ENCODE data around the gene ABCE1. TPM values are rescaled to one million over a fixed set of nuclear protein-coding genes. Genes with fewer than 3 reads are reported as not detected.

Gene ABCE1
- total and polyA plus RNA-seq, 2 experiments from 2014 or later = 70.3 to 185 TPM

DNA sequence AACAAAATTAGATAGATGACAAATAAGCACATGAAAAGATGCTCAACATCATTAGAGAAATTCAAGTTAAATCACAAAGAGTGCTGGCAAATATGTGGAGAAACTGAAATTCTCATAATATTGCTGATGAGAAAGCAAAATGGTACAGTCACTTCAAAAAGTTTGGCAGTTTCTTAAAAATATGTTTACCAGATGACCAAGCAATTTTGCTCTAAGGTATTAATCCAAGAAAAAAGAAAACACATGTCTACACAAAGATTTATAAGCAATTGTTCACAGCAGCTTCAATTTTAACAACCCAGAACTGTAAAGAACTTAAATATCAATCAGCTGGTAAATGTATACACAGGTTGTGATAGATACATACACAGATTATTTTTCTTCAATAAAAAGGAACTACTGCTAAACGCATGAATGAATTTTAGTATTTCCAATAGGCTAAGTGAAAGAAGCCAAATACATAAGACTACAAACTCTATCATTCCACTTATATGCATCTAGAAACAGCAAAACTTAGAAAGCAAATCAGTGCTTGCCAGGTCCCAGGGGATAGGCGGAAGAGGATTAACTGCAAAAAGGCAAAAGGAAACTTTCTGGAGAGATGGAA, 70.6 kb downstream of the ABCE1 start:
- Mint-ChIP-seq H3K36me3 (ENCODE audit: low read depth) (peaks cover 41% of the 10 kb centered on the region), H3K4me1 (no peaks in the 10 kb centered on the region), H3K4me3 (no peak overlapping the region), H3K9me3 (no peaks in the 10 kb centered on the region), H3K27me3 (ENCODE audit: insufficient read depth, low read depth, poor library complexity) (no peaks in the 10 kb centered on the region), H3K27ac (no peak overlapping the region)
- H3K4me2 ChIP-seq = no peak overlapping the region
- no peak overlapping the region for H3K4me3 ChIP-seq
- peaks cover 24% of the 10 kb centered on the region for H4K20me1 ChIP-seq (replicated peaks; ENCODE audit: insufficient read depth)
- no peak overlapping the region for H3K27ac ChIP-seq (ENCODE audit: low read depth)
- H2AFZ ChIP-seq = no peak overlapping the region
- peaks cover 76% of the 10 kb centered on the region for H3K79me2 ChIP-seq (replicated peaks; ENCODE audit: insufficient read depth)
- no peaks in the 10 kb centered on the region for H3K4me1 ChIP-seq (ENCODE audit: insufficient read depth)
- ATAC-seq (no peak), DNase-seq (ENCODE audit: low spot score) (no peak)
- H3K27me3 ChIP-seq (ENCODE audit: insufficient read depth) = no peaks in the 10 kb centered on the region
- H3K36me3 ChIP-seq (ENCODE audit: insufficient read depth) = peaks cover 19% of the 10 kb centered on the region; the same call in 1 of the 2 replicates
- H3K9me2 ChIP-seq (ENCODE audit: insufficient read depth) = no peaks in the 10 kb centered on the region
- TF ChIP-seq EZH2 (IDR thresholded peaks at IDR 0.05; ENCODE audit: low read depth, unreplicated experiment) = no peak
- TF ChIP-seq NANOG (IDR thresholded peaks at IDR 0.05; ENCODE audit: borderline replicate concordance) = no peak
- no peak for TF ChIP-seq POLR2AphosphoS5 (IDR thresholded peaks at IDR 0.05; ENCODE audit: low read depth)
- TF ChIP-seq, protein P1, sequence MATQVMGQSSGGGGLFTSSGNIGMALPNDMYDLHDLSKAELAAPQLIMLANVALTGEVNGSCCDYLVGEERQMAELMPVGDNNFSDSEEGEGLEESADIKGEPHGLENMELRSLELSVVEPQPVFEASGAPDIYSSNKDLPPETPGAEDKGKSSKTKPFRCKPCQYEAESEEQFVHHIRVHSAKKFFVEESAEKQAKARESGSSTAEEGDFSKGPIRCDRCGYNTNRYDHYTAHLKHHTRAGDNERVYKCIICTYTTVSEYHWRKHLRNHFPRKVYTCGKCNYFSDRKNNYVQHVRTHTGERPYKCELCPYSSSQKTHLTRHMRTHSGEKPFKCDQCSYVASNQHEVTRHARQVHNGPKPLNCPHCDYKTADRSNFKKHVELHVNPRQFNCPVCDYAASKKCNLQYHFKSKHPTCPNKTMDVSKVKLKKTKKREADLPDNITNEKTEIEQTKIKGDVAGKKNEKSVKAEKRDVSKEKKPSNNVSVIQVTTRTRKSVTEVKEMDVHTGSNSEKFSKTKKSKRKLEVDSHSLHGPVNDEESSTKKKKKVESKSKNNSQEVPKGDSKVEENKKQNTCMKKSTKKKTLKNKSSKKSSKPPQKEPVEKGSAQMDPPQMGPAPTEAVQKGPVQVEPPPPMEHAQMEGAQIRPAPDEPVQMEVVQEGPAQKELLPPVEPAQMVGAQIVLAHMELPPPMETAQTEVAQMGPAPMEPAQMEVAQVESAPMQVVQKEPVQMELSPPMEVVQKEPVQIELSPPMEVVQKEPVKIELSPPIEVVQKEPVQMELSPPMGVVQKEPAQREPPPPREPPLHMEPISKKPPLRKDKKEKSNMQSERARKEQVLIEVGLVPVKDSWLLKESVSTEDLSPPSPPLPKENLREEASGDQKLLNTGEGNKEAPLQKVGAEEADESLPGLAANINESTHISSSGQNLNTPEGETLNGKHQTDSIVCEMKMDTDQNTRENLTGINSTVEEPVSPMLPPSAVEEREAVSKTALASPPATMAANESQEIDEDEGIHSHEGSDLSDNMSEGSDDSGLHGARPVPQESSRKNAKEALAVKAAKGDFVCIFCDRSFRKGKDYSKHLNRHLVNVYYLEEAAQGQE (IDR thresholded peaks at IDR 0.05; ENCODE audit: unreplicated experiment) = no peak
- TF ChIP-seq CREB1 (CRISPR knock-in tag; IDR thresholded peaks at IDR 0.05; ENCODE audit: low read depth) = no peak
- TF ChIP-seq ZNF331 (CRISPR knock-in tag; IDR thresholded peaks at IDR 0.05; ENCODE audit: low read depth) = no peak
- TF ChIP-seq, protein P2, sequence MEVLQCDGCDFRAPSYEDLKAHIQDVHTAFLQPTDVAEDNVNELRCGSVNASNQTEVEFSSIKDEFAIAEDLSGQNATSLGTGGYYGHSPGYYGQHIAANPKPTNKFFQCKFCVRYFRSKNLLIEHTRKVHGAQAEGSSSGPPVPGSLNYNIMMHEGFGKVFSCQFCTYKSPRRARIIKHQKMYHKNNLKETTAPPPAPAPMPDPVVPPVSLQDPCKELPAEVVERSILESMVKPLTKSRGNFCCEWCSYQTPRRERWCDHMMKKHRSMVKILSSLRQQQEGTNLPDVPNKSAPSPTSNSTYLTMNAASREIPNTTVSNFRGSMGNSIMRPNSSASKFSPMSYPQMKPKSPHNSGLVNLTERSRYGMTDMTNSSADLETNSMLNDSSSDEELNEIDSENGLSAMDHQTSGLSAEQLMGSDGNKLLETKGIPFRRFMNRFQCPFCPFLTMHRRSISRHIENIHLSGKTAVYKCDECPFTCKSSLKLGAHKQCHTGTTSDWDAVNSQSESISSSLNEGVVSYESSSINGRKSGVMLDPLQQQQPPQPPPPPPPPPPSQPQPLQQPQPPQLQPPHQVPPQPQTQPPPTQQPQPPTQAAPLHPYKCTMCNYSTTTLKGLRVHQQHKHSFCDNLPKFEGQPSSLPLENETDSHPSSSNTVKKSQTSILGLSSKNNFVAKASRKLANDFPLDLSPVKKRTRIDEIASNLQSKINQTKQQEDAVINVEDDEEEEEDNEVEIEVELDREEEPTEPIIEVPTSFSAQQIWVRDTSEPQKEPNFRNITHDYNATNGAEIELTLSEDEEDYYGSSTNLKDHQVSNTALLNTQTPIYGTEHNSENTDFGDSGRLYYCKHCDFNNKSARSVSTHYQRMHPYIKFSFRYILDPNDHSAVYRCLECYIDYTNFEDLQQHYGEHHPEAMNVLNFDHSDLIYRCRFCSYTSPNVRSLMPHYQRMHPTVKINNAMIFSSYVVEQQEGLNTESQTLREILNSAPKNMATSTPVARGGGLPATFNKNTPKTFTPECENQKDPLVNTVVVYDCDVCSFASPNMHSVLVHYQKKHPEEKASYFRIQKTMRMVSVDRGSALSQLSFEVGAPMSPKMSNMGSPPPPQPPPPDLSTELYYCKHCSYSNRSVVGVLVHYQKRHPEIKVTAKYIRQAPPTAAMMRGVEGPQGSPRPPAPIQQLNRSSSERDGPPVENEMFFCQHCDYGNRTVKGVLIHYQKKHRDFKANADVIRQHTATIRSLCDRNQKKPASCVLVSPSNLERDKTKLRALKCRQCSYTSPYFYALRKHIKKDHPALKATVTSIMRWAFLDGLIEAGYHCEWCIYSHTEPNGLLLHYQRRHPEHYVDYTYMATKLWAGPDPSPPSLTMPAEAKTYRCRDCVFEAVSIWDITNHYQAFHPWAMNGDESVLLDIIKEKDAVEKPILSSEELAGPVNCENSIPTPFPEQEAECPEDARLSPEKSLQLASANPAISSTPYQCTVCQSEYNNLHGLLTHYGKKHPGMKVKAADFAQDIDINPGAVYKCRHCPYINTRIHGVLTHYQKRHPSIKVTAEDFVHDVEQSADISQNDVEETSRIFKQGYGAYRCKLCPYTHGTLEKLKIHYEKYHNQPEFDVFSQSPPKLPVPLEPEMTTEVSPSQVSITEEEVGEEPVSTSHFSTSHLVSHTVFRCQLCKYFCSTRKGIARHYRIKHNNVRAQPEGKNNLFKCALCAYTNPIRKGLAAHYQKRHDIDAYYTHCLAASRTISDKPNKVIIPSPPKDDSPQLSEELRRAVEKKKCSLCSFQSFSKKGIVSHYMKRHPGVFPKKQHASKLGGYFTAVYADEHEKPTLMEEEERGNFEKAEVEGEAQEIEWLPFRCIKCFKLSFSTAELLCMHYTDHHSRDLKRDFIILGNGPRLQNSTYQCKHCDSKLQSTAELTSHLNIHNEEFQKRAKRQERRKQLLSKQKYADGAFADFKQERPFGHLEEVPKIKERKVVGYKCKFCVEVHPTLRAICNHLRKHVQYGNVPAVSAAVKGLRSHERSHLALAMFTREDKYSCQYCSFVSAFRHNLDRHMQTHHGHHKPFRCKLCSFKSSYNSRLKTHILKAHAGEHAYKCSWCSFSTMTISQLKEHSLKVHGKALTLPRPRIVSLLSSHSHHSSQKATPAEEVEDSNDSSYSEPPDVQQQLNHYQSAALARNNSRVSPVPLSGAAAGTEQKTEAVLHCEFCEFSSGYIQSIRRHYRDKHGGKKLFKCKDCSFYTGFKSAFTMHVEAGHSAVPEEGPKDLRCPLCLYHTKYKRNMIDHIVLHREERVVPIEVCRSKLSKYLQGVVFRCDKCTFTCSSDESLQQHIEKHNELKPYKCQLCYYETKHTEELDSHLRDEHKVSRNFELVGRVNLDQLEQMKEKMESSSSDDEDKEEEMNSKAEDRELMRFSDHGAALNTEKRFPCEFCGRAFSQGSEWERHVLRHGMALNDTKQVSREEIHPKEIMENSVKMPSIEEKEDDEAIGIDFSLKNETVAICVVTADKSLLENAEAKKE (CRISPR knock-in tag; IDR thresholded peaks at IDR 0.05) = no peak
- no peak for TF ChIP-seq EZH2phosphoT487 (IDR thresholded peaks at IDR 0.05; ENCODE audit: unreplicated experiment)
- TF ChIP-seq ZNF114 (CRISPR knock-in tag; IDR thresholded peaks at IDR 0.05) = no peak
- H3F3A ChIP-seq (replicated peaks; ENCODE audit: low read depth) = no peaks in the 10 kb centered on the region
